Chondrocyte (in vitro differentiated cells): ENCODE measurements around the gene MED26. TPM values are rescaled to one million over a fixed set of nuclear protein-coding genes. Genes with fewer than 3 reads are reported as not detected.
A peak's percentile ranks its signal among the peaks of the same experiment; 100 is the strongest.

Experiments
- DNase-seq: peaks from one replicate; pipeline ENCODE4 v3.0.0; 2021; ENCODE audit warnings: mixed read lengths, low spot score
- H3K27ac Mint-ChIP-seq: one replicate; pipeline ENCODE4 v1.8.0; 2021; ENCODE audit warnings: mild to moderate bottlenecking, moderate library complexity, mixed read lengths; ENCODE audit not compliant: unreplicated experiment
- H3K27me3 Mint-ChIP-seq: 2 replicates; pipeline ENCODE4 v1.8.0; 2021; ENCODE audit warnings: low read depth, mixed read lengths
- H3K36me3 Mint-ChIP-seq: 2 replicates; pipeline ENCODE4 v1.8.0; 2021; ENCODE audit warnings: low read depth, mixed read lengths
- H3K4me1 Mint-ChIP-seq: 2 replicates; pipeline ENCODE4 v1.8.0; 2021; ENCODE audit warnings: low read depth, mild to moderate bottlenecking, mixed read lengths
- H3K4me3 Mint-ChIP-seq: one replicate; pipeline ENCODE4 v1.8.0; 2021; ENCODE audit warnings: mild to moderate bottlenecking, moderate library complexity, mixed read lengths; ENCODE audit not compliant: unreplicated experiment
- H3K9me3 Mint-ChIP-seq: 2 replicates; pipeline ENCODE4 v1.8.0; 2021; ENCODE audit warnings: low read depth, mixed read lengths
- total RNA-seq: library from RNA; stranded (reverse); gene quantifications from 3 replicates; pipeline ENCODE4 v1.2.1, GENCODE V29; 2021
- TF ChIP-seq, protein P1 (sequence below): fragments of 200-600 bp; sonication (generic); IDR thresholded peaks from 2 replicates; pipeline ENCODE4 v1.5.0; 2021; ENCODE audit warnings: antibody characterized with exemption, mild to moderate bottlenecking, moderate library complexity

MED26 gene
- total RNA-seq, 1 donor from 2014 or later: 8.7 TPM

DNA sequence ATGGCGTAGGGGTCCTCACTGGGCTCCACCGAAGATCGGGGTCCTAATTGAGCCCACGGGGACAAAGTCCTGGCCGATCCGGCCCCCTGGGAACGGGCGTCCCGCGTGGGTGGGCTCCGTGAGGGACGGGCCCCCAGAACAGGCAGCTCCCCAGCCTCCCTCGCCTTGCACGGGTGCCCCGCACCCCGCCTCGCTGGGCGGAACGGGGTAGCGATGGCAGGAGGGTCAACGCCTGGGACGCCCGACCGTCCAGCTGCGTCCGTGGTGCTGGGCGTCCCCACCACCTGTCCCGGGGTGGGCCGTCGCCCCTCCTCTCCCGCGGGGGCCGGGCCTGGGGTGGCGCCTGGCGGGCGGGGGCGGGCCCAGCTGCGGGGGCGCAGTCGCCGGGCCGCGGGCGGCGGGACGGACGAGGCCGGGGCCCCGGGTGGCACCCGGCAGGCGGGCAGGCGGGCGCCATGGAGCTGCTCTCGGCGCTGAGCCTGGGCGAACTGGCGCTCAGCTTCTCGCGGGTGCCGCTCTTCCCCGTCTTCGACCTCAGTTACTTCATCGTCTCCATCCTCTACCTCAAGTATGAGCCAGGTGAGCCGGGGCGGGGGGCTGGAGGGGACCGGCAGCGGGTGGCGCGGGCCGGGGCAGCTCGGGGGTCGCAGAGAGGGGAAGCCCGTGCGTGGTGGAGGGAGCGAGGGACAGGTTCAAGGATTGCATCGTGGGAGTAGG, 32.9 kb upstream of the MED26 start, which contains the start of gene TMEM38A:
Gene TMEM38A, plus strand, starts transcription at position 377 of the 717 bp plus-strand sequence. Its CDS starts 79 bp downstream, at position 456.
- TF ChIP-seq, protein P1, sequence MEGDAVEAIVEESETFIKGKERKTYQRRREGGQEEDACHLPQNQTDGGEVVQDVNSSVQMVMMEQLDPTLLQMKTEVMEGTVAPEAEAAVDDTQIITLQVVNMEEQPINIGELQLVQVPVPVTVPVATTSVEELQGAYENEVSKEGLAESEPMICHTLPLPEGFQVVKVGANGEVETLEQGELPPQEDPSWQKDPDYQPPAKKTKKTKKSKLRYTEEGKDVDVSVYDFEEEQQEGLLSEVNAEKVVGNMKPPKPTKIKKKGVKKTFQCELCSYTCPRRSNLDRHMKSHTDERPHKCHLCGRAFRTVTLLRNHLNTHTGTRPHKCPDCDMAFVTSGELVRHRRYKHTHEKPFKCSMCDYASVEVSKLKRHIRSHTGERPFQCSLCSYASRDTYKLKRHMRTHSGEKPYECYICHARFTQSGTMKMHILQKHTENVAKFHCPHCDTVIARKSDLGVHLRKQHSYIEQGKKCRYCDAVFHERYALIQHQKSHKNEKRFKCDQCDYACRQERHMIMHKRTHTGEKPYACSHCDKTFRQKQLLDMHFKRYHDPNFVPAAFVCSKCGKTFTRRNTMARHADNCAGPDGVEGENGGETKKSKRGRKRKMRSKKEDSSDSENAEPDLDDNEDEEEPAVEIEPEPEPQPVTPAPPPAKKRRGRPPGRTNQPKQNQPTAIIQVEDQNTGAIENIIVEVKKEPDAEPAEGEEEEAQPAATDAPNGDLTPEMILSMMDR: no peak
- H3K9me3 Mint-ChIP-seq: no peaks in the 10 kb centered on the region
- peak within 1 kb of the TSS; percentile 96 for H3K4me3 Mint-ChIP-seq
- H3K27me3 Mint-ChIP-seq: no peaks in the 10 kb centered on the region
- peak within 1 kb of the TSS; percentile 98 for H3K27ac Mint-ChIP-seq
- no peak for DNase-seq
- H3K4me1 Mint-ChIP-seq: peaks cover 32% of the 10 kb centered on the region
- H3K36me3 Mint-ChIP-seq: peaks cover 11% of the 10 kb centered on the region

DNA sequence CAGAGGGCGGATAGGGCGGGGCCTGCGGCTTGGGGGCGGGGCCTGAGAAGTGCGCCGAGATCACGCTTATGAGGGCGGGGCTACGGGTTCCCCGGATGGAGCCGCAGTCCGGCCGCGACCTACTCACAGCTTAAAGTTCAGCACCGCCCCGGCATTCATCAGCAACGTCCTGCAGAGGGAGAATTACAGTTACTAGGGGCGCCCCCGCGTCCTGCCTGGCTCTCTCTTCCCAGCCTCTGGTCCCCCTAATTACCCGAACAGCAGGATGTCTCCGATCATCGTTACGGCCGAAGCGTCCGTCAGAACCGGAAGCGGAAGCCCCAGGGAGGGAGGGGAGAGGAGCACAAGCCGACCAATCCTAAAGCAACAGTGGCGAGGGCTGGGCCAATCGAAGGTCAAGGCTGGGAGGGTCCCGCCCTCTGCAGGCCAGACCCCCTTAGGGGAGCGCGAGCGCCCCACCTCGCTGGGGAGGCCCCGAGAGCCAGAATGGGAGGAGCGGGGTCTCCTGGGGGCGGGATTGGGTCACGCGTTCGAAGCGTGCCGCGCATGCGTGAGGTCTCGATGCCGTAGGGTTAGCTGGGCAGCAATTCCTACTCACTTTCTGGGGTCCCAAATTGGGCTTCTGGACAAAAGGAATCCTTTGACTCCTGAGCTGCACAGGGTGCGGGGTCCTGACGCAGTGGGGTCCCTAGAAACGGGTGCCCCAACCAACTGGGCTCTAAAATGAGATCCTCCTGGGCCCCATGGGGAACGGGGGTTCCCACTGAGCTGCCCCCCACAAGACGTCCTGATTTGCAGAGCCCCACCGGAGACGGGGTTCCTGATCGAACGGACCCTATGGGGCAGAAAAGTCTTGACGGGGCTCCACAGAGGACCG, 32.1 kb upstream of the MED26 start, which contains the start of gene SMIM7:
Gene SMIM7, minus strand, starts transcription at position 313 of the 877 bp plus-strand sequence. Its CDS starts 34 bp downstream, at position 279.
- Mint-ChIP-seq H3K27ac (peak within 1 kb of the TSS; percentile 98), H3K9me3 (no peaks in the 10 kb centered on the region), H3K4me3 (peak within 1 kb of the TSS; percentile 96), H3K4me1 (peaks cover 32% of the 10 kb centered on the region), H3K36me3 (peaks cover 11% of the 10 kb centered on the region), H3K27me3 (no peaks in the 10 kb centered on the region)
- peak; percentile 99 for DNase-seq
- TF ChIP-seq, protein P1: peak; percentile 37

DNA sequence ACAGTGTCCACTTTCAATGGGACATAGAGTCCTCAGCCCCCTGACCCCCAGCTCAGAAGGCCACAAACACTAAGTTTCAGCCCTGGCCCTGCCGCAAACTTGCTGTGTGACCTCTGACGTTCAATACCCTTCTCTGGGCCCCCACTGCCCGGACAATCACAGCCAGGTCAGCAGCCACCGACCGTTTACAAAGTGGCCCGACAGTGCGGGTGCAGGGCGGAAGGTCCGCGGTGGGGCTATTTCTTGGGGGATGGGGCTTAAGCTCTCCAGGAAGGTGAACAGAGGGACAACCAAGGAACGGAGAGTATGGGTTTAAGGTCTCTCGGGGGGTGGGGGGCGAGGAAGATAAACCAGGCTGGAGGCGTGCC, 31.4 kb upstream of the MED26 start:
- Mint-ChIP-seq H3K27ac (peak overlapping the region; percentile 98), H3K9me3 (no peaks in the 10 kb centered on the region), H3K36me3 (peaks cover 11% of the 10 kb centered on the region), H3K4me1 (peaks cover 32% of the 10 kb centered on the region), H3K4me3 (peak overlapping the region; percentile 96), H3K27me3 (no peaks in the 10 kb centered on the region)
- TF ChIP-seq, protein P1: no peak
- no peak for DNase-seq

DNA sequence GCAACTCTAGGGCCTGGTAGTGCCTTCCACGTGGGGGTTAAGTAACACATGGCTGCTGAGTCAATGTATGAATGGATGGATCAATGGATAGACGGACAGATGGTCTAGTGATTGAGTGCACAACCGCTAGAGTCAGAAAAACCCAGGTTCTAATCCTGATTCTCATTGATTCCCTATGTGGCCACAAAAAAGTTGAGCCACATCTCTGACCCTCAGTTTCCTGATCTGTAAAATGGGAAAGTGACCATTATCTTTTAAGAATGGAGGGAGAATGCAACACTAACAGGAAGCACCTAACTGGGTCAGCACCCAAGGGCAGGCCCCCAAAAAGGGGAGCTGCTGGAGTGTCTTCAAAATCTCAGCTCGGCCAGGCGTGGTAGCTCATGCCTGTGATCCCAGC, 29.4 kb upstream of the MED26 start:
- Mint-ChIP-seq H3K36me3 (peaks cover 21% of the 10 kb centered on the region), H3K4me1 (peaks cover 32% of the 10 kb centered on the region), H3K9me3 (no peaks in the 10 kb centered on the region), H3K4me3 (no peak overlapping the region), H3K27ac (no peak overlapping the region), H3K27me3 (no peaks in the 10 kb centered on the region)
- DNase-seq: no peak
- TF ChIP-seq, protein P1: no peak

DNA sequence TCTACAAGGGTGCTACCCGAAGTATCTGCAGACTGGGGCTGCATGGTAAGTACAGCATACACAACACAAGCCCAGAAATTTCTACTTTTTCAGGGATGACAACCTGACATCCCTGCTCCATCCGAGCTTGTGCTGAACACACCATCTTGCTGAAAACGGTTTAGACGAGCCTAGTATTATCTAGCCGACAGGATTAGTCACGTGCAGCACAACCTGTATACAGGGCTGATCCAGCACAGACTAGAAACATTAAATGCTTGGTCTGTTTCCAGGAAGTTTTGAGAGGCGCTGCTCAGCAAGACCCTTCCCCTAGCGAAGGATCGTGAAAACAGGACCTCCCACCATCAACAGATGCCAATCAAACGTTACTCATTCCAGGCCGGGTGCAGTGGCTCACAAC, 27.7 kb upstream of the MED26 start:
- TF ChIP-seq, protein P1: no peak
- Mint-ChIP-seq H3K36me3 (peaks cover 30% of the 10 kb centered on the region), H3K4me3 (no peak overlapping the region), H3K9me3 (no peaks in the 10 kb centered on the region), H3K4me1 (peaks cover 20% of the 10 kb centered on the region), H3K27ac (no peak overlapping the region), H3K27me3 (no peaks in the 10 kb centered on the region)
- DNase-seq: no peak
